GM06990 (cell line): ENCODE measurements around the gene SELENOO.

Experiments
- DNase-seq: peaks from one replicate; pipeline ENCODE4 v3.0.0-alpha.2; 2011; ENCODE audit not compliant: insufficient read length; ENCODE audit errors: extremely low read depth
- H3K27me3 ChIP-seq: replicated peaks from 2 replicates; pipeline ENCODE4 v1.6.0; 2011; ENCODE audit warnings: low read length; ENCODE audit not compliant: control insufficient read depth, insufficient read depth
- H3K36me3 ChIP-seq: 2 replicates; pipeline ENCODE4 v1.5.1; 2011; ENCODE audit warnings: low read length; ENCODE audit not compliant: control insufficient read depth, insufficient read depth
- H3K4me3 ChIP-seq: replicated peaks from 2 replicates; pipeline ENCODE4 v1.5.1; 2011; ENCODE audit warnings: low read depth, mild to moderate bottlenecking, control low read depth, low read length
- TF ChIP-seq, protein P1 (sequence below): IDR thresholded peaks from 2 replicates; pipeline ENCODE4 v1.5.1; 2011; ENCODE audit warnings: low read length, control low read depth, mild to moderate bottlenecking, inconsistent platforms; ENCODE audit not compliant: insufficient read depth, poor library complexity, severe bottlenecking

Gene SELENOO

DNA sequence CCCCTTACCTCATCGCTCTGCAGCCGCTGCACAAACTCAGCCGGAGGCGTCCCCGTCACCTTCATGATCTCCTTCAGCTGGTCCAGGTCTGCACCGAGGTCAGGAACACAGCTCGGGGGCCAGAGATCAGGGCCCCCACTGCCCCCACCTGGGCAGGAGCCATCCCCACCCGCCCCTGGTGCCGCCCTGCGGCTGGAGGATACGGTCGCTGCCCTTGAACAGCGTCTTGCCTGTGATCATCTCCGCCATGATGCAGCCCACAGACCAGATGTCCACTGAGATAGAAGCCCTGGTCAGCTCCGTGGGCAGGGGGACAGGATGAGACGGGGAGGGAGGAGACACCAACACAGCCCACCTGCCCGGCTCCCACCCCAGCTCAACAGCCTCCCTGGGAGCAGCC lies 54.8 kb downstream of the SELENOO start:
- H3K27me3 ChIP-seq = no peaks in the 10 kb centered on the region
- DNase-seq = no peak
- no peak overlapping the region for H3K4me3 ChIP-seq
- TF ChIP-seq, protein P1, sequence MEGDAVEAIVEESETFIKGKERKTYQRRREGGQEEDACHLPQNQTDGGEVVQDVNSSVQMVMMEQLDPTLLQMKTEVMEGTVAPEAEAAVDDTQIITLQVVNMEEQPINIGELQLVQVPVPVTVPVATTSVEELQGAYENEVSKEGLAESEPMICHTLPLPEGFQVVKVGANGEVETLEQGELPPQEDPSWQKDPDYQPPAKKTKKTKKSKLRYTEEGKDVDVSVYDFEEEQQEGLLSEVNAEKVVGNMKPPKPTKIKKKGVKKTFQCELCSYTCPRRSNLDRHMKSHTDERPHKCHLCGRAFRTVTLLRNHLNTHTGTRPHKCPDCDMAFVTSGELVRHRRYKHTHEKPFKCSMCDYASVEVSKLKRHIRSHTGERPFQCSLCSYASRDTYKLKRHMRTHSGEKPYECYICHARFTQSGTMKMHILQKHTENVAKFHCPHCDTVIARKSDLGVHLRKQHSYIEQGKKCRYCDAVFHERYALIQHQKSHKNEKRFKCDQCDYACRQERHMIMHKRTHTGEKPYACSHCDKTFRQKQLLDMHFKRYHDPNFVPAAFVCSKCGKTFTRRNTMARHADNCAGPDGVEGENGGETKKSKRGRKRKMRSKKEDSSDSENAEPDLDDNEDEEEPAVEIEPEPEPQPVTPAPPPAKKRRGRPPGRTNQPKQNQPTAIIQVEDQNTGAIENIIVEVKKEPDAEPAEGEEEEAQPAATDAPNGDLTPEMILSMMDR = no peak
- peaks cover 2% of the 10 kb centered on the region; the same call in 1 of the 2 replicates for H3K36me3 ChIP-seq

DNA sequence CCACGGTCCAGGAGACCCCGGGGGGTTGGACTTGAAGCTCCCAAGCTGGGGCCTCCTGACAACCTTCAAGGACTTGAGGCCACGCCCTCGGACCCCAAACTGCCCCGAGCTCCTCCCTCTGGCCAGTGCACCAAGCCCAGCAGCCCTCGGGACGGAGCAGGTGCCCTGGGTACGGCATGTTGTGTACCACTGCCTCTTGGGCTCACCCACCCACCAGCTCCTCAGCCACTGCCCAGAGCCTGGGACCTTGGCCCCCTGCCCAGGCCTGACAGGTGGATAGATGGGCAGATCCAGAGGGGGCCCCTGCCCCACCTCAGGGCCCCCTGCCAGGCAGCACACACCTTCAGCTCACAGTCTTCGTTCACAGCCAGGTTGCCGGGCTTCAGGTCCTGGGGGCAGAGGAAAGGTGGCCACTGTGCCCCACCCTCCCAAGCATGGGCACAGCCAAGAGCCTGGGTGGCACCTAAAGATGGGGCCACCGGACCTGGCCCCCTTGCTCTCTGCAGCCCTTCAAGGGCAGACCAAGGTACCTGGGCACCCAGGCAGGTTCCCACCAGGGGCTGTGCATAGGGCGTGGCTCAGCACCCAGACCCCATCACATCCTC lies 55.5 kb downstream of the SELENOO start:
- no peak for DNase-seq
- H3K36me3 ChIP-seq = peaks cover 2% of the 10 kb centered on the region; the same call in 1 of the 2 replicates
- no peaks in the 10 kb centered on the region for H3K27me3 ChIP-seq
- no peak overlapping the region for H3K4me3 ChIP-seq
- TF ChIP-seq, protein P1 = no peak

DNA sequence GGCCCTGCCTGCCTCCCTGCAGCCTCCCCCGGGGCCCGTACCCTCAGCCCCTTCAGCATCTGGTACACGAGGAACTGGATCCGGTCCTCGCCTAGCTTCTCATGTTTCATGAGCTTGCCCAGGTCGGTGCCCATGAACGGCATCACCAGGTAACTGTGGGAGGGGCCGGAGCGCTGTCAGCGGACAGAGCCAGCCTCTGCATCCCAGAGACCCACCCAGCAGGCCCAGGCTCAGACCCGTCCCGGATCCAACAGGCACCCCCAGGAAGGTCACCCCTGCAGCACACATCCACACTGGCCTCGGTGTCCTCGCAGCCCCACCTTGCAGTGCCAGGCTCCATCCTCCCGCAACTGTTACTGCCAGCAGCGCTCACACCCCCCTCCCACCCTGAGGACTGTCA lies 56.2 kb downstream of the SELENOO start:
- TF ChIP-seq, protein P1 = no peak
- H3K27me3 ChIP-seq = no peaks in the 10 kb centered on the region
- H3K36me3 ChIP-seq = peaks cover 2% of the 10 kb centered on the region; the same call in 1 of the 2 replicates
- no peak for DNase-seq
- no peak overlapping the region for H3K4me3 ChIP-seq

DNA sequence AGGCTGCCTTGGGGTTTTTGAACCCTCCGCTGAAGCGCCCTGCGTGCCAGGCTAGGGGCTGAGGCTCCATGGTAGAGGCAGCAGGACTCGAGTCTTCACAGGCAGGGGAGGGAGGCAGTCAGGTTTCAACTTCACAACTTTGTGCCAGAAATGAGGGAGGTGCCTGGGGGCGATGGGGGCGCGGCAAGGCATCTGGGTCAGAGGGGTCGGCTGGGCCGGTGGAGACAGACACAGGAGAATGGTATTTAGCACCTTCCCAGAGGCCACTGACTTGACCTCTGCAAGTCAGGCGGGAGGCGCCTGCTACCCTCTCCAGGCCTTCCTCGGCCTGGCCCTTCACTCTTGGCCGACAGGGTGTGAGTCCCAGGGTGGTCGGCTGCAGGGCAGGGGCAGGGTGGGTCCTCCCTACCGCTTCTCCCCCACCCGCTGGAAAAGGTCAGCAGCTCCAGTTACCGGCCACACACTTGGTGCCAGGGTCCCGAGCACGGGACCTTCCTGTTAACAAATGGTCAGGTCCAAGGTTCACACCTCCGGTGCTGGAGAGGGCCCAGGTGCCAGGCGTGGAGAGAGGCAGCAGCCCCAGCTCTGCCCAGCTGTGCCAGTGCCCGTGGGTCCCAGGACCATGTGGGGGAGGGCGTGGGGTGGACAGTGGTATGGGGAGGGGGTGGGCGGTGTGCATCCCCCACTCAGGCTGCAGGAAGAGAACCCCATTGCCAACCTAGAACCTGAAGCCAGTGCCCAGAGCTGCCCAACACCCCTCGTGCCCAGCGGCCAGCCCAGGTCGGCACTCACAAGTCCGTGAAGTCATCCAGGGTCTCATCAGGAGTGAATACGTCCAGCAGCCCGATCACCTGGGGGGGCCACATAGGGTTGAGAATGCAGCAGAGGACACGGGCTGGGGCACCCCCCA lies 56.9 kb downstream of the SELENOO start:
- TF ChIP-seq, protein P1 = no peak
- peaks cover 2% of the 10 kb centered on the region for H3K36me3 ChIP-seq
- no peak for DNase-seq
- H3K4me3 ChIP-seq = no peak overlapping the region
- no peaks in the 10 kb centered on the region for H3K27me3 ChIP-seq

DNA sequence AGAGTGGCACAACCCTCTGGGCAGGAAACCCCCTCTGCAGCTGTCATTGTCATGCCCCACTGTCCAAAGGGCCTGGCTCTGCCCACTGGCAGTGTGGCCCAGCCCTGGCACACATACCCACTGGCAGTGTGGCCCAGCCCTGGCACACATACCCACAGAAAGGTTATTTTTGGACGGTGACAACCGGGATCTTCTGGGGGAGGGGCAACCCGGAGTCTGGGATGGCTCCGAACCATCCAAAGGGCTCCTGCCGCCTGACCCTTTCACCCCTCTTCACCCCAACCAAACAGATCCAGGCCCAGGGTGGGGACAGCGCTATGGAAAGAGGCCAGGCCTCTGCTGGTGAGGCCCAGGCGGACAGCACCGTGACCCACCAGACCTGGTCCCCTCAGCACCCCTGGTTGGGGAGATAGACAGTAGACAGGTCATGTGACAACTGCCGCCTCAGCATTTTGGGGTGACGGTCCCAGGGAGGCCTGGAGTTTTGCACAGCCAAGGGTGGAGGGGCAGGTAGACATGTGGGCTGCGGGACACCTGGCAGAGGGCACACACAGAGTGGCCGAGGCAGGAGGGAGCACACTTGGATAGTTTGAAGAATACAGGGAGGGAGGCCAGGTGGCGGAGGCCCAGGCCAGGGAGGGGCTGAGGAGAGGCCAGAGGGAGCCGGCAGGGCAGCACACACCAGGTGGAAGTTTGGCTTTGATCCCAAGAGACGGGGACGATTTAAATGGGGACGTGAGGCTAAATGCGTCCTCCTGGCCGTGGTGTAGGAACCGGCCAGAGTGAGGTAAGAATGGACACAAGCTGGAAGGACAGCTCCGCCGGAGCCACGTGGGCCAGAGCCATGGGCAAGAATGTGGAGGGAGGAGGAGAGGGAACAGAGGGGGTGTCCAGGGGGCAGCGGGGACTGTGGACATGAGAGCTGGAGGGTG lies 57.8 kb downstream of the SELENOO start:
- no peak for DNase-seq
- no peaks in the 10 kb centered on the region for H3K27me3 ChIP-seq
- no peaks in the 10 kb centered on the region; the same call in none of the 2 replicates for H3K36me3 ChIP-seq
- TF ChIP-seq, protein P1 = no peak
- H3K4me3 ChIP-seq = no peak overlapping the region
